CD4-positive, alpha-beta memory T cell (primary cell): Measurements from ENCODE around the gene MYH10. TPM values are rescaled to one million over a fixed set of nuclear protein-coding genes. Genes with fewer than 3 reads are reported as not detected.

Source experiments
- CTCF ChIA-PET: fragments of 350-600 bp; sonication (Branson Sonifier 250); formaldehyde crosslinking; loops from one replicate; lab custom pipeline; 2021; ENCODE audit warnings: inconsistent platforms; ENCODE audit not compliant: partially characterized antibody; lab: Charles Lee
- POLR2A ChIA-PET: fragments of 350-600 bp; sonication (Branson Sonifier 250); formaldehyde crosslinking; loops from one replicate; lab custom pipeline; 2021; ENCODE audit not compliant: partially characterized antibody; lab: Charles Lee
- DNase-seq, 5 donors: peaks; one replicate each; pipeline versions ENCODE4 v3.0.0 to v3.0.0-alpha.2; 2020 to 2022; ENCODE audit warnings: mixed read lengths in 1 of 5
- H3K27ac ChIP-seq: one replicate; pipeline ENCODE4 v1.7.0; 2013; ENCODE audit warnings: low read depth, low read length
- H3K27me3 ChIP-seq: 2 replicates; pipeline ENCODE4 v1.7.0; 2013; ENCODE audit warnings: mild to moderate bottlenecking, low read length, moderate library complexity; ENCODE audit not compliant: insufficient read depth
- H3K36me3 ChIP-seq: 2 replicates; pipeline ENCODE4 v1.7.0; 2013; ENCODE audit warnings: mild to moderate bottlenecking, low read length, moderate library complexity; ENCODE audit not compliant: insufficient read depth
- H3K4me1 ChIP-seq: 2 replicates; pipeline ENCODE4 v1.7.0; 2013; ENCODE audit warnings: mild to moderate bottlenecking, low read length, moderate library complexity; ENCODE audit not compliant: insufficient read depth
- H3K4me3 ChIP-seq, 2 donors: one replicate each; pipeline ENCODE4 v1.7.0; 2013; ENCODE audit warnings: low read length in 2 of 2, mild to moderate bottlenecking in 1 of 2
- H3K9me3 ChIP-seq, 2 donors: one replicate each; pipeline ENCODE4 v1.7.0; 2013; ENCODE audit warnings: low read length in 2 of 2, control low read depth in 1 of 2; ENCODE audit not compliant: control insufficient read depth in 1 of 2
- H3K27ac Mint-ChIP-seq, 7 donors: one replicate each; pipeline ENCODE4 v1.8.0; 2020 to 2021; ENCODE audit warnings: mixed read lengths in 7 of 7, mild to moderate bottlenecking in 6 of 7, inconsistent platforms in 3 of 7, moderate library complexity in 3 of 7
- H3K27me3 Mint-ChIP-seq, 2 donors: one replicate each; pipeline ENCODE4 v1.8.0; 2020 to 2021; ENCODE audit warnings: mixed read lengths in 2 of 2
- H3K36me3 Mint-ChIP-seq, 2 donors: one replicate each; pipeline ENCODE4 v1.8.0; 2020 to 2021; ENCODE audit warnings: mixed read lengths in 2 of 2, inconsistent platforms in 1 of 2, mild to moderate bottlenecking in 1 of 2
- H3K4me1 Mint-ChIP-seq, 4 donors: one replicate each; pipeline ENCODE4 v1.8.0; 2020 to 2021; ENCODE audit warnings: mixed read lengths in 4 of 4, mild to moderate bottlenecking in 1 of 4
- H3K4me3 Mint-ChIP-seq, 8 donors: one replicate each; pipeline ENCODE4 v1.8.0; 2020 to 2021; ENCODE audit warnings: mixed read lengths in 8 of 8, mild to moderate bottlenecking in 7 of 8, moderate library complexity in 6 of 8, inconsistent platforms in 3 of 8
- H3K9me3 Mint-ChIP-seq, 8 donors: one replicate each; pipeline ENCODE4 v1.8.0; 2020 to 2021; ENCODE audit warnings: mixed read lengths in 8 of 8, mild to moderate bottlenecking in 5 of 8, inconsistent platforms in 3 of 8, moderate library complexity in 1 of 8
- intact Hi-C: fragments of 100-400 bp; cut with micrococcal nuclease; formaldehyde crosslinking; loops from one replicate; pipeline ENCODE4 v1.15.1; 2023
- polyA plus RNA-seq, 2 donors: library from polyadenylated mRNA; unstranded; fragments of 300-500 nt; fragmentation: Illumina TruSeq; gene quantifications; one replicate each; pipeline ENCODE4 v1.2.3, GENCODE V29; 2021
- total RNA-seq, 2 experiments: library from RNA; stranded (reverse); gene quantifications; one replicate each; pipeline ENCODE4 v1.2.3, GENCODE V29; 2021

Gene MYH10
- total and polyA plus RNA-seq, 4 experiments from 2014 or later, result 1.9 to 2.8 (median 2.1) TPM

DNA sequence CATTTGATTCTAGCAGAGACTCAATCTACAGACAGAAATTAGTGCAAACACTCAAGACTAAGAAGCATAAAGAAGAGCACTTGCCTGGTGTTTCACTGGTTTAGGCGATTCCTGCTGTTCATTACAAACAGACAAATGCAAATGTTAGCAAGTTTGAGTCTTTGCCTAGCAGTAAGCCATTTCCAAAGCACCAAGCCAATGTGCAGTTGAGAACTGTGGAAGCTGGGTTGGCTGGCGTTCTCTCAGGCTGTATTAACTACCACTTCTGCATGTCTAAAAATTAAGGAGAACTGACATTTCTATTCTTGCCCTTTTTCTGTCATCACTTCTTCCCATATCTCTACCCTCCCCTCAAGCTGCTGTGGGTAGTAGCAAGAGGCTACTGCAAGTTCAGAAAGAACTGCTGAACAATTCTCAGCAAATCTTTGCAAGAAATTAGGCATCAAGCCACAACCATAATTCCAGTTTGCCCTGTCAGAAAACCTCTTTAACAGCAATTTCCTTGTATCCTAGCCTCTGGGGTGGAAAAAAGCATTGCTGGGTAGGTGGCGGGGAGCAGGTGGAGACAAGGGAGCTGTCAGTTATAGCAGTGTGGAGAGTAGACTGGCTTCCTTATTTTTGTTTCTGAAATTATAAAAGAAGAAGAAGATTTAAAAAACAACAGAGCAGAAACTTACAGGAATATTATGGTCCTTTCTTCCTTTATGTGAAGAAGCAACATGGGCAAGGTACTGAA lies 53.8 kb downstream of the MYH10 start:
- Histone ChIP-seq H3K36me3 (no peaks in the 10 kb centered on the region), H3K4me1 (no peaks in the 10 kb centered on the region), H3K9me3 (no peaks in the 10 kb centered on the region), H3K27me3 (no peaks in the 10 kb centered on the region), H3K27ac (no peak overlapping the region), H3K4me3 (no peak overlapping the region)
- POLR2A ChIA-PET, result no interaction called here
- H3K9me3 Mint-ChIP-seq, result no peaks in the 10 kb centered on the region
- CTCF ChIA-PET, result no interaction called here
- peaks cover 1 to 3% of the 10 kb centered on the region in 2 donors for H3K27me3 Mint-ChIP-seq
- H3K36me3 Mint-ChIP-seq, result no peaks in the 10 kb centered on the region
- DNase-seq, result no peak
- intact Hi-C loops, result no loop called here
- H3K4me1 Mint-ChIP-seq, result no peaks in the 10 kb centered on the region
- H3K27ac Mint-ChIP-seq, result no peak overlapping the region
- no peak overlapping the region for H3K4me3 Mint-ChIP-seq

DNA sequence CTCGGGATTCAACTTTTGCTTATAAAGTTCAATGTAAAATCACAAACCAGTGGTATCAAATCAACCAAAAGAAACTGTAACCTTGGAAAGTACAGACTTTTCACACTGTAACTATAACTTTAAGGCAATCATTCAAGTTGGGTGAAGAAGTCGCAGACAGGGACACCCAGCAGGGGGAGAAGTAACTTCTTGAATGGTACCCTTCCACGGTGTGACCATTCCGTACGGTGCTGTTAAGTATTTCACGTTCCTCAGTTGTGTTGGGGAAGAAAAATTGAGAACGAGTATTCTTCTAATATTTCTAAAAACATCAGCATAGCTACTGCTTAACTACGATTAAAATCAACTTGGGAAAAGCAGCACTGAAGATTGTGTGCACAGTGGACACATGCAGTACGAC lies 55.8 kb downstream of the MYH10 start:
- Histone ChIP-seq H3K4me1 (no peaks in the 10 kb centered on the region), H3K4me3 (no peak overlapping the region), H3K27ac (no peak overlapping the region), H3K9me3 (no peaks in the 10 kb centered on the region), H3K27me3 (no peaks in the 10 kb centered on the region), H3K36me3 (no peaks in the 10 kb centered on the region)
- ChIA-PET CTCF (no interaction called here), POLR2A (no interaction called here)
- H3K4me3 Mint-ChIP-seq, result no peak overlapping the region
- no peaks in the 10 kb centered on the region for H3K36me3 Mint-ChIP-seq
- no peaks in the 10 kb centered on the region for H3K4me1 Mint-ChIP-seq
- H3K9me3 Mint-ChIP-seq, result peaks cover 0 to 2% (median 0%) of the 10 kb centered on the region in 8 donors
- no peak for DNase-seq
- no peak overlapping the region for H3K27ac Mint-ChIP-seq
- intact Hi-C loops, result no loop called here
- peaks cover 1 to 2% of the 10 kb centered on the region in 2 donors for H3K27me3 Mint-ChIP-seq

DNA sequence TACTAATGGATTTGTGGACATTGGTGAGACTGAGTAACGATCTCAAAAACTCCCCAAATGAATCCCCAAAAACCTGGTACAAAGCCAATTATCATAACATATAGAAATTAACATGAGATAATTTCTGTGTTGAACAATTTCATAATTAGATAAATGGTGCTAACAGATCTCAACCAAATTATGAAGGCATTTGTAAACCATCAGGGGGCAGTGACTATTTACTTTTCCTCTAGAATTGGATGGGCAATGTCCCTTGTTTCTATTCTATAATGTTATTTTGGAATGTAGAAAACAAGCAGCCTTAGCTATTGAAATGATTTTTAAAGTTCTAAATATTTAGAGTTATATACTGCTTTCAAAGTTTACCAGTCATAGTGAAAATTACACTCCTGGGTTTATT lies 57.8 kb downstream of the MYH10 start:
- H3K4me1 Mint-ChIP-seq, result no peaks in the 10 kb centered on the region
- no peak overlapping the region for H3K4me3 Mint-ChIP-seq
- H3K27ac Mint-ChIP-seq, result no peak overlapping the region
- no peaks in the 10 kb centered on the region for H3K9me3 ChIP-seq
- no peak overlapping the region for H3K27ac ChIP-seq
- CTCF ChIA-PET, result interaction anchor here (1.5 kb wide), 1 partner anchor 426 kb away, joined by 4 read pairs; no protein-coding TSS in a partner anchor
- no peaks in the 10 kb centered on the region for H3K36me3 ChIP-seq
- no peak overlapping the region for H3K4me3 ChIP-seq
- no peaks in the 10 kb centered on the region for H3K36me3 Mint-ChIP-seq
- no peaks in the 10 kb centered on the region for H3K27me3 ChIP-seq
- intact Hi-C loops, result loop anchor here (2.0 kb wide), 1 partner anchor 172 kb away; the partner anchor contains the start of gene CCDC42
- peaks cover 4 to 7% of the 10 kb centered on the region in 2 donors for H3K27me3 Mint-ChIP-seq
- H3K9me3 Mint-ChIP-seq, result peaks cover 0 to 2% (median 0%) of the 10 kb centered on the region in 8 donors
- POLR2A ChIA-PET, result no interaction called here
- peak in 1 of 5 donors; percentile 1 for DNase-seq
- H3K4me1 ChIP-seq, result no peaks in the 10 kb centered on the region

DNA sequence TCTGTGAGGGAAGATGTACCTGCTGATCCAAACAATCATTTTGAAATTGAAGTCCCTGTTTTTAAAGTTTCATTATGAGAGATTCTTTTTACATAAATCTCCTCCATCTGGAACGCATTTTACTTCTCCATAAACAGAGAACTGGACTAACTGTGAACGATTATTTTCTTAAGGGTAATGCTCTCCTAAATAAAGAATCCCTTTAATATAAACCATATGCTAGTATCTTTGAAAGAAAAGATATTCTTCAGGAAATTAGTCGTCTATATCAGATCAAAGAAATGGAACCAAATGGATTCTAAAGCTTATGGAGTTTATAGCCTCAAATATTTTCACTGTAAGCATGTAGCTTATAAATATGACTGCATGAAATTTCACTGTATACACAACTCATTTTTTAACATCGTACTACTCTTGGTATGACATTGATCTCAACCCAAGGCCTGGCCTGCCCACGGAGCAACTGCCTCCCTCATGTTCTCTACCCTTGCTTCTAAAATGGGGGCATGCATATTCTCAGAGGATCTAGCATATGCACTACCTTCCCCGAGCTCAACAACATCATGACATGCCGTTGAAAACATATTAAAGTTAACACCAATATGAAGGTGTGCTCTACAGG lies 66.4 kb downstream of the MYH10 start:
- no peaks in the 10 kb centered on the region for H3K36me3 Mint-ChIP-seq
- CTCF ChIA-PET, result no interaction called here

DNA sequence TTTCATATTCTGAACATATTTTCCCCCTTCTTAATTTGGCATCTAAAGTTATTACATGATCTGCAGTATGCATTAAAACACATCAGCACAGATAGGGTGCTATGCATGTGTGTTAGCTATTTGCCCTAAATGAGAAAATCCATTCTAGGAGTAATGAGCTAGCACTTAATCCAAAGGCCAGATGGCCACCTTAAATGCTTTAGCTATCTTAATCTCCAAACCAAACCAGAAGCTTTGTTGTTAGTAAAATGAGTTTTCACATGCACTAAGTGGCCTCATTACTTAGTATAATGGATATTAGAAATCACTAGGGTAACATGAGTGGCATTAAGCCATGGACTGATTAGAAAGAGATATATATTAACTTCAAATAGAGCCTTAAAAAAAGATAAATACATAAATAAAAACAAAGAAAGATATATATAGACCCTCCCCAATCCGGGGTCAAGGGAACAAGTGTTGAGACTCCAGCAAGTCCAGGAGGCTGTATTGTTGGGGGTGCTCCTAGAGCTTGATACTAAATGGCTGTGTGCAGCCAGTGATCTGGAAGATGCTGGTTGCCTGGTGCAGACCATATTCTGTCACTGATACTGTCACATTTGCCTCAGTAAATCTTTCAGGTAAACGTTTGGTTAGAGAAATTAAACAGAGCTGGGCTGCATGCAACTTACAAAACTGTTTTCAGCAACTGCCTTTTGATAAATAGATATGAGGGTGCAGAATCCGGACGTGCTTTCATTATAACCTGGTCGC lies 67.3 kb downstream of the MYH10 start:
- no peaks in the 10 kb centered on the region for H3K36me3 ChIP-seq
- Mint-ChIP-seq H3K27me3 (peaks cover 0 to 8% of the 10 kb centered on the region in 2 donors), H3K4me1 (no peaks in the 10 kb centered on the region), H3K4me3 (no peak overlapping the region), H3K27ac (no peak overlapping the region), H3K9me3 (no peaks in the 10 kb centered on the region), H3K36me3 (no peaks in the 10 kb centered on the region)
- CTCF ChIA-PET, result no interaction called here
- H3K4me1 ChIP-seq, result no peaks in the 10 kb centered on the region
- no peaks in the 10 kb centered on the region for H3K27me3 ChIP-seq
- DNase-seq, result no peak
- intact Hi-C loops, result no loop called here
- POLR2A ChIA-PET, result no interaction called here
- no peak overlapping the region for H3K27ac ChIP-seq
- H3K4me3 ChIP-seq, result no peak overlapping the region
- H3K9me3 ChIP-seq, result no peaks in the 10 kb centered on the region

More for the DNA sequence above, 66.4 kb downstream of the MYH10 start:
- Histone ChIP-seq H3K4me1 (no peaks in the 10 kb centered on the region), H3K27ac (no peak overlapping the region), H3K9me3 (no peaks in the 10 kb centered on the region), H3K27me3 (no peaks in the 10 kb centered on the region), H3K4me3 (no peak overlapping the region), H3K36me3 (no peaks in the 10 kb centered on the region)
- no peaks in the 10 kb centered on the region for H3K9me3 Mint-ChIP-seq
- H3K27ac Mint-ChIP-seq, result no peak overlapping the region
- POLR2A ChIA-PET, result no interaction called here
- intact Hi-C loops, result no loop called here
- DNase-seq, result no peak
- peaks cover 2 to 12% of the 10 kb centered on the region in 2 donors for H3K27me3 Mint-ChIP-seq
- H3K4me3 Mint-ChIP-seq, result no peak overlapping the region
- H3K4me1 Mint-ChIP-seq, result no peaks in the 10 kb centered on the region

DNA sequence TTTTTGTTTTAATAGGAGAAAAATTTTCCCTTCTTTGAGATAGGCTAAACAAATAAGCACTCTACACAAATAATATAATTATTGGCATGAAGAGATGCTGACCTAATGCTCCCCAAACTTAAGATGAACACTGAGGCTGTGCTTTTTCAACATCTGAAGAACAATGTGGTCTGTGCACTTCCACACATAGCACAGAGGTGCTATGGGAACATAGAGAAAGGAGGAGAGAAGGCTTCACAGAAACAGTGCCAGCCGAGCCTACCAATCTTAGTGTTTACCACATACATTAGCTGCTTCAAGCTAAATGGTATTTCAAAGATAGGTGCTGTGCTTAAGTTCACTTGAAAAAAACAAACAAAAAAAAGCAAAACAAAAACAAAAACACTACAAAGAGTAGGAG lies 72.4 kb downstream of the MYH10 start:
- CTCF ChIA-PET, result no interaction called here

DNA sequence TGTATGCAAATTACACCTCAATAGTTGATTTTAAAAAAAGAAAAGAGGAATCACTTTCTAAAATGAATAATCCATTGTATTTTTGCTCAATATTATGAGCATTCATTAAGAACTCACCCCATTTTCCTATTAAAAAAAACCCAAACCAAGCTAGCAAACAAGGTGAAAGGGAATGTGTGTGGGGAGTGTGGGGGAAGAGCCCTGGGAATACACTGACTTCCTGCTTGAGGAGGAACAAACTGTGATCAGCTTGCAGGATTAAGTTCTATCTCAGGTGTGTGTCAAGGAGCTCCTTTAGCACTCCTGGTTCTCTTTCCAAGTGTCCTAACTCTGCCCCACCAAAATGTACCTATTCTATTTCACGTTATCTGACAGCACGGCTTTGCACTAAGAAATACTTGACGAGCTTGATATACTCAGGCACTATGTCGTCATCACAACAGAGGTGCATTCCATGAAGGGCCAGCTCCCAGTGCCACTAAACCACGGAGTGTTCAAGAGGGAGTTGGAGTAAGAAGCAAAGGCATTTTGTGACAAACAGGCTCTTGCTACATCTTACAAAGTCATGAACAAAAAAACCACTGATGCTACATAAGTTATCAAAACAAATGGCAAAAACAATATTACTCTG lies 73.2 kb downstream of the MYH10 start:
- Mint-ChIP-seq H3K4me1 (no peaks in the 10 kb centered on the region), H3K9me3 (no peaks in the 10 kb centered on the region), H3K27me3 (peaks cover under 1 to 11% of the 10 kb centered on the region in 2 donors), H3K4me3 (no peak overlapping the region), H3K36me3 (no peaks in the 10 kb centered on the region), H3K27ac (no peak overlapping the region)
- Histone ChIP-seq H3K36me3 (no peaks in the 10 kb centered on the region), H3K4me1 (no peaks in the 10 kb centered on the region), H3K9me3 (no peaks in the 10 kb centered on the region), H3K27ac (no peak overlapping the region), H3K4me3 (no peak overlapping the region), H3K27me3 (no peaks in the 10 kb centered on the region)
- intact Hi-C loops, result no loop called here
- ChIA-PET CTCF (no interaction called here), POLR2A (no interaction called here)
- DNase-seq, result no peak

More for the DNA sequence above, 72.4 kb downstream of the MYH10 start:
- Mint-ChIP-seq H3K4me1 (no peaks in the 10 kb centered on the region), H3K9me3 (no peaks in the 10 kb centered on the region), H3K27ac (no peak overlapping the region), H3K27me3 (peaks cover 0 to 9% of the 10 kb centered on the region in 2 donors), H3K4me3 (no peak overlapping the region), H3K36me3 (no peaks in the 10 kb centered on the region)
- Histone ChIP-seq H3K4me1 (no peaks in the 10 kb centered on the region), H3K27ac (no peak overlapping the region), H3K9me3 (no peaks in the 10 kb centered on the region), H3K36me3 (no peaks in the 10 kb centered on the region), H3K4me3 (no peak overlapping the region), H3K27me3 (no peaks in the 10 kb centered on the region)
- POLR2A ChIA-PET, result no interaction called here
- intact Hi-C loops, result no loop called here
- no peak for DNase-seq
